HG02852 (cell line): ENCODE data around the gene TMEM52.

Experiments used
- ATAC-seq: cut with Tn5 transposase; IDR thresholded peaks from one replicate; pipeline ENCODE4 v1.9.1; 2021; ENCODE audit warnings: mild to moderate bottlenecking, moderate library complexity; ENCODE audit not compliant: unreplicated experiment

Gene TMEM52

DNA sequence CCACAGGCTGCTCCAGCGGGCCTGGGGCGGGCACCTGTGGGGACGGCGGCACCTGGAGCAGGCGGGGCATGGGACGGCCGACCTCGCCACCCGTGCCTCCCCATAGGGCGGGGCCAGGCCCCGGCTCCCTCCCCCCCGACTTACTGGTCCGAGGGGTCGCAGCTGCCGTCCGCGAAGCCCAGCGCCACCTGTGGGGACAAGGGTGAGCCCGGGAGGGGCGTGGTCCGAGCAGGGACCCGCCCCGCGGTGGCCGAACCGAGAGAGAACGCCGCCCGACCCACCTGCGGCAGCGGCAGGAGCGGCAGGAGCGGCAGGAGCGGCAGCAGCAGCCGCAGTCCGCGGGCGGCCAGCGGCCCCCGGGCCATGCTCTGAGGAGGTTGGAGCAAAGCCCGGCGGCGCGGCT, at the start of gene TMEM52:
Gene TMEM52, minus strand, starts transcription at position 379 of the 403 bp plus-strand sequence. Its CDS starts 14 bp downstream, at position 365.
- peak; percentile 36 for ATAC-seq

- no peak for ATAC-seq
These were observed 48.8 kb upstream of the TMEM52 start for GRCh38 chr1:1967879-1968278.

DNA sequence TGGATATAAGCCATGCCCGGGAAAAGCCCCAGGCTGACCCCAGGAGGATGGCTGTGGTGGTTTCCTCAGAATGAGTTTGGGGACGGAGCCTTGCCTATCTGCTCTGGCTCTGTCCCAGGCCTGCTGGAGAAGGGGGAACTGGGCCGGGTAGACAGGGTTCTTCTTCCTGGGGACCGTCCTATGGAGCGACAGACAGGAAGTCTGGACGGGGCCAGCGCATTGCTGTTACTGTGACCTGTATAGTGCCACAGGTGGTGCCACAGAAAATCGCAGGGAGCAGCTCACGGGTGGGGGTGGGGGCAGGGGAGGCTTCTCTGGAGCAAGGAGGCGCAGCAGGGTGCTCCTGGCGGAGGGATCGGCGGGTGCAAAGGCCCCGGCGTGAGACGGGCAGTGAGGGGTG, 48.1 kb upstream of the TMEM52 start:
- ATAC-seq = no peak

DNA sequence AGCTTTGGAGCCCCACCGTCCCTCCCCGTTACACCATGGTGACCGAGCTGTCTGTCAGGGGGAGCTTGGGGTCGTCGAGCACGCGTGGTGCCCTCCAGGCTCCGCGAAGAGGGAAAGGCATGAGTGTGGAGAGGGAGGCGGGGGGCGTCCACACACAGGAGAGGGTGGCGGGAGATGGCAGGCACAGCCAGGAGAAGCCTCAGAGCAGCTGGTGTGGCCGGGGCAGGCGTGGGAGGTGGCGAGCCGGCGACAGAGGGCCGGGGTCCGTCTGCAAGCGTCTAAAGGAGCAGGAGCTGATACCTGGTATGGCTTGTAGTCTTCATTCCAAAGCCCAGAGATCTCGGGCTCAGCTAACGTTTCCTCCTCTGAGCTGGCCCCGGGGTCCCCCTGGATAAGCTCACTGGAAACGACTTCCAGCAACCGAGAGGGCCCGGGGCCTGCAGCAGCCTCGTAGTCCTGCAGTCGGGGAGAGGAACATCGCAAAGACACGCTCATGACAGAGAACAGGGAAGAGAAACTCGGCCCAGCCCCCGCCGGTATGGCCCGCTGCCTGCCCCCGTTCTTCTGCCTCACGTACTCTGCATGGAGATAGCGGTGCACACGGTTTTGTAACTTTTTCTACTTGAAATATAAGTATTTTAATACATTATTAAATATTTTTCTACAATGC, 47.1 kb upstream of the TMEM52 start:
- ATAC-seq = no peak

DNA sequence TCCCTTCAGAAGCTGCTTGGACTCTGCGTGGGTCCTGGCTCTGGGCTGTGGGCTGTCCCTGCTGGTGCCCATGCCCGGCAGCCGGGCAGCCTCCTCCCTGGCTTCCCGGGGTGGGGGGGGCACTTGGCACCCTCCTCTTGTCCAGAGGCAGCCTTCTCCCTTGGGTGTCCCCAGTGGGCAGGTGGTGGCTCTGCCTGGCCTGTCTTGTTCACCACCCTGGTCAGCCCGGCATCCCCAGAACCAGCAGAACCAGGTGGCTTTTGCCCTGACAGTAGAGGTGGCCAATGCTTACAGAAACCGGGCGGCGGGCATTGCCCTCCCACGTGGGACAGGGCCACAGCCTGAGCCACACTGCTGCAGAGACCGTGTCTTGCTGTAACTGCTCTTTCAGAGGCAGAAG, 46.5 kb upstream of the TMEM52 start:
- no peak for ATAC-seq

GRCh38 chr1:1964811-1965210, 45.7 kb upstream of the TMEM52 start:
- no peak for ATAC-seq

DNA sequence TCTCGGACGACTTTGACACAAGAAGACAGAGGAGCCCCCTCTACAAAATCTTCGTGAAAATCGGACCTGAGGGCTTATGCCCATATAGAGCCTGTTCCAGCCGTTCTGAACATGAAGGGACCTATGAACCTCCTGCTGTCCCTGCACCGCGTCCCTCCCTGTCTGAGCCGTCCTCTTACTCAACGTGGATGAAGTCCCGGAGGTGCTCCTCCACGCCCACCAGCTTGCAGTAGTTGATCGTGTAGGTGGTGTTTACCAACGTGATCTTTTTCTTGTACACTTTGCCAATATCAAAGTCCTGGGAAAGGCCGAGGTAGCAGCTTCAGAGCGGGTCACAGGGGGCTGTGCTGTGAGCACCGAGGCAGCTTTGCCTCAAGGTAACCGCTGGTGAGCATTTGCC, 44.5 kb upstream of the TMEM52 start:
- no peak for ATAC-seq

DNA sequence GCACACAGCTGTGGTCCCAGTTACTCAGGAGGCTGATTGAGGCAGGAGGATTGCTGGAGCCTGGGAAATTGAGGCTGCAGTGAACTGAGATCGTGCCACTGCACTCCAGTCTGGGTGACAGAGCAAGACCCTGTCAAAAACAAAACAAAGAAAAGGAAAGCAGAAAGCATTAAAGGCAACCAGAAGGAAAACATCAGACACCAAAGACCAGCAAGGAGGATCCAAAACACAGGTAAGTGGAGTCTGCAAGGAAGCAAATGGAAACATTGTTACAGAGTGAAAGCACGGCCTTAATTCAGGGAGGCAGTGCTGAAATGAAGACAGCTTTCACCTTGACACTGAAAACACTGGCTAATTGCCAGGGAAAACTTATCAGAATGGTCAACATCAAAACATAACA, 43.7 kb upstream of the TMEM52 start:
- no peak for ATAC-seq

GRCh38 chr1:1960480-1961196, 41.6 kb upstream of the TMEM52 start:
- no peak for ATAC-seq

- no peak for ATAC-seq
These were observed 40.9 kb upstream of the TMEM52 start for GRCh38 chr1:1959840-1960479.

GRCh38 chr1:1959459-1959839, 40.4 kb upstream of the TMEM52 start:
- ATAC-seq = no peak

DNA sequence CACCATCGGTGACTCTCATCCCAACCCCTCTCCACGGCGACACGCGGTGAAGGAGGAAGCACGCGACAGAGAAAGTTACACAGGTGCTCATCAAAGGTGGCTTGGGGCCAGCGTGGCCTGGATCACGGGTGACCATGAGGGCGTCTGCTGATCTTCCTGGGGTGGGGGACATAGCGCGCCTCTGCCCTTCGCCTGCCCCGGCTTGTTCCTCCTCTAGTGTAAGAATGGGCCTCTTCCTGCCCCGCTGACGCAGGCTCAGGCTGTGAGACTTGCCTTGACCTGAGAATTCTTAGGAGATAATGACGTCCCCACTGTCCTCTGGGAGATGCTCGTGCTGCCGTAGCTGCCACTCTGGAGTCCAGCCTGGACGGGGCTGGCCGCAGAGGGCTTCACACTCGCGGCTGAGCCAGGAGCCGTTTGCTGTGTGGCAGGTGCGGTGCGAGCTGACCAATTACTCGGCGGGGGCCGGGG, 39.0 kb upstream of the TMEM52 start:
- no peak for ATAC-seq

GRCh38 chr1:1957533-1957961, 38.5 kb upstream of the TMEM52 start:
- no peak for ATAC-seq

- ATAC-seq = no peak
These were observed 37.8 kb upstream of the TMEM52 start for GRCh38 chr1:1956586-1957532.

DNA sequence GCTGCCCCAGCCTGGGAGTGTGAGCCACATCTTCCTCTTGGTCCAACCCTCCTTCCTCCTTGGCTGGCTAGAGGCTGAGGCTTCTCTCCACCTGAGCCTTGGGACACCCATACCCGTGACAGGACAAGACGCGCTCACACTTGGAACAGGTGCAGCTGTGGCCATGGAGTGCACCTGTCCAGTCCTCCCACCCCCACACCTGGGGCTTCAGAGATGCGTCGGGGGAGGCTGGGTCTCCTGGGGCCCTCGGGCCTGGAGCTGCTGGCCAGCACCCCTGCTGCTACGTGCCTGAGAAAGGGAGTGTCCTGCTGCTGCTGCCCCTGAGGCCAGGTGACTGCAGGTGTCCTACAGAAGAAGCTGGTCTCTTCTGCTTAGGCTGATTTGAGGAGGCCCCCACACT, 37.0 kb upstream of the TMEM52 start:
- ATAC-seq = no peak

- ATAC-seq = no peak
These were observed 36.6 kb upstream of the TMEM52 start for GRCh38 chr1:1955621-1956094.

GRCh38 chr1:1954831-1955441, 35.9 kb upstream of the TMEM52 start:
- ATAC-seq = no peak

GRCh38 chr1:1954015-1954414, 34.9 kb upstream of the TMEM52 start:
- ATAC-seq = no peak

DNA sequence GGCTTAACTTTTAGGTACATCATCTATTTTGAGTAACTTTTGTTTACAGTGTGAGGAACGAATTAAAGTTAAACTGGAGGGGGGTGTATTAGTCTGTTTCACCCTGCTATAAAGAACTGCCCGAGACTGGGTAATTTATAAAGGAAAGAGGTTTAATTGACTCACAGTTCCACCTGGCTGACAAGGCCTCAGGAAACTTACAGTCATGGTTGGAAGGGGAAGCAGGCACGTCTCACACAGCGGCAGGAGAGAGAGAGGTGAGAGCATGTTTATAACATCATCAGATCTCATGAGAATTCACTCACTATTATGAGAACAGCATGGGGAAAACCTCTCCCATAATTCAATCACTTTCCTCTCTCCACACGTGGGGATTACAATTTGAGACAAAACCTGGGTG, 31.9 kb upstream of the TMEM52 start:
- no peak for ATAC-seq

- ATAC-seq = no peak
These were observed 29.7 kb upstream of the TMEM52 start for GRCh38 chr1:1948783-1949182.
